Measurements from ENCODE around the gene SLC39A11. TPM values are rescaled to one million over a fixed set of nuclear protein-coding genes. Genes with fewer than 3 reads are reported as not detected.

Gene SLC39A11
- total RNA-seq, 1 experiment from 2014 or later: 15.2 TPM

DNA sequence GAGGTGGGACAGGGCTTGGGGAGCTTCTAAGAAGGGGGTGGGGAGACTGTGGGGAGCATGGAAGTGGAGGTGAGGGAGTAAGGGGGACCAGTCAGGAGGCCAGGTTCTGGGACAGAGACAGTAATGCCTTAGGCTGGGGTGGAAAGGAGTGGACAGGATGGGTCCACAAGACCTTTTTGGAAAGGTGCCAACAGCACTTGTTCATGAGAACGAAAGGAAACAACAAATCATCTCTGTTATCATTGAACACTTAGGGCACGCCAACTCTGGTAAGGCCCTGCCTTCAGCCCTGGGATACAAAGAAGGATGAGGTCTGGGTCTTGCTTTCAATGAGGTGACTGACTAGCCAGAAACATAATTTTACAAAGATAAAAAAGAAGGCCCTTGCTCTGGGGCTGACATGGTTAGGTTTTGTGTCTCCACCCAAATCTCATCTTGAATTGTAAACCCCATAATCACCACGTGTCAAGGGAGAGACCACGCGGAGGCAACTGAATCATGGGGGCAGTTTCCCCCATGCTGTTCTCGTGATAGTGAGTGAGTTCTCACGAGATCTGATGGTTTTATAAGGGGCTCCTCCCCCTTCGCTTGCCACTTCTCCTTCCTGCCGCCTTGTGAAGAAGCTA, 113.8 kb downstream of the SLC39A11 start:
- no peak overlapping the region; a peak in 1 of 7 replicates for H3K27ac Mint-ChIP-seq
- Histone ChIP-seq H3K79me1 (ENCODE audit: insufficient read depth, low read depth, low read length, poor library complexity, severe bottlenecking) (no peaks in the 10 kb centered on the region), H3K56ac (ENCODE audit: insufficient read length, low read depth, low read length) (no peak overlapping the region), H3K79me2 (ENCODE audit: insufficient read depth, low read length) (no peaks in the 10 kb centered on the region), H3K4me1 (ENCODE audit: insufficient read depth, low read length) (no peaks in the 10 kb centered on the region), H3K9ac (ENCODE audit: extremely low read depth, insufficient read length, low read length) (no peak overlapping the region), H3K9me3 (ENCODE audit: control insufficient read depth, low read depth, low read length) (no peaks in the 10 kb centered on the region), H2BK20ac (ENCODE audit: low read depth, low read length, poor library complexity, severe bottlenecking) (no peak overlapping the region), H2AK5ac (ENCODE audit: insufficient read length, low read length) (no peak overlapping the region), H2BK12ac (ENCODE audit: insufficient read length, low read depth, low read length) (no peak overlapping the region), H3K27ac (ENCODE audit: insufficient read length, low read depth, low read length) (no peak overlapping the region), H4K20me1 (ENCODE audit: control insufficient read depth, insufficient read depth, insufficient read length) (no peaks in the 10 kb centered on the region), H3K23ac (ENCODE audit: insufficient read length, low read depth, low read length) (no peak overlapping the region), H4K5ac (ENCODE audit: insufficient read length, low read depth, low read length) (no peak overlapping the region), H3K4me2 (ENCODE audit: insufficient read depth, insufficient read length, low read length) (no peak overlapping the region), H2BK5ac (ENCODE audit: insufficient read length, low read length) (no peak overlapping the region), H3K23me2 (ENCODE audit: insufficient read length, low read depth, low read length, poor library complexity, severe bottlenecking) (no peaks in the 10 kb centered on the region), H4K8ac (replicated peaks; ENCODE audit: insufficient read length, low read depth, low read length) (no peak overlapping the region), H4K91ac (ENCODE audit: insufficient read length, low read depth, low read length) (no peak overlapping the region), H3T11ph (ENCODE audit: low read length) (no peak overlapping the region), H2BK120ac (ENCODE audit: low read depth, low read length, poor library complexity, severe bottlenecking) (no peak overlapping the region), H3K4ac (ENCODE audit: low read depth, low read length) (no peak overlapping the region), H2AFZ (ENCODE audit: low read length) (no peak overlapping the region), H3K14ac (ENCODE audit: insufficient read depth, low read length) (no peak overlapping the region), H3K18ac (ENCODE audit: insufficient read length, low read depth, low read length) (no peak overlapping the region), H3K27me3 (ENCODE audit: insufficient read depth, low read length) (no peaks in the 10 kb centered on the region), H2BK15ac (ENCODE audit: low read depth, low read length) (no peak overlapping the region)
- no peak for DNase-seq
- peaks cover 9 to 11% of the 10 kb centered on the region in 2 experiments for H3K4me1 Mint-ChIP-seq
- peaks cover 0 to 2% (median 2%) of the 10 kb centered on the region in 3 experiments; a peak in 1 of 7 replicates for H3K36me3 Mint-ChIP-seq (ENCODE audit: insufficient read depth in 1 of 3, low read depth in 3 of 3)
- no CpG with 5 or more reads among the region's 9 CpGs for WGBS (ENCODE audit: extremely low coverage, insufficient read length, low lambda C conversion rate)
- H3K9me3 Mint-ChIP-seq: peaks cover 5 to 7% of the 10 kb centered on the region in 2 experiments
- no peak overlapping the region for H3K4me3 Mint-ChIP-seq
- H3K27me3 Mint-ChIP-seq (ENCODE audit: low read depth): no peaks in the 10 kb centered on the region
- TF ChIP-seq, protein P1, sequence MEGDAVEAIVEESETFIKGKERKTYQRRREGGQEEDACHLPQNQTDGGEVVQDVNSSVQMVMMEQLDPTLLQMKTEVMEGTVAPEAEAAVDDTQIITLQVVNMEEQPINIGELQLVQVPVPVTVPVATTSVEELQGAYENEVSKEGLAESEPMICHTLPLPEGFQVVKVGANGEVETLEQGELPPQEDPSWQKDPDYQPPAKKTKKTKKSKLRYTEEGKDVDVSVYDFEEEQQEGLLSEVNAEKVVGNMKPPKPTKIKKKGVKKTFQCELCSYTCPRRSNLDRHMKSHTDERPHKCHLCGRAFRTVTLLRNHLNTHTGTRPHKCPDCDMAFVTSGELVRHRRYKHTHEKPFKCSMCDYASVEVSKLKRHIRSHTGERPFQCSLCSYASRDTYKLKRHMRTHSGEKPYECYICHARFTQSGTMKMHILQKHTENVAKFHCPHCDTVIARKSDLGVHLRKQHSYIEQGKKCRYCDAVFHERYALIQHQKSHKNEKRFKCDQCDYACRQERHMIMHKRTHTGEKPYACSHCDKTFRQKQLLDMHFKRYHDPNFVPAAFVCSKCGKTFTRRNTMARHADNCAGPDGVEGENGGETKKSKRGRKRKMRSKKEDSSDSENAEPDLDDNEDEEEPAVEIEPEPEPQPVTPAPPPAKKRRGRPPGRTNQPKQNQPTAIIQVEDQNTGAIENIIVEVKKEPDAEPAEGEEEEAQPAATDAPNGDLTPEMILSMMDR (conservative IDR thresholded peaks at IDR 0.05): no peak
